A549 (cell line): ENCODE results near the gene ATP5MK. TPM values are rescaled to one million over a fixed set of nuclear protein-coding genes. Genes with fewer than 3 reads are reported as not detected.

Experiments used
- ATAC-seq, 2 experiments: fragments of 200-7000 bp in 1 of 2; fragments of >200 bp in 1 of 2; cut with Nextera tagmentation in 1 of 2; cut with Tn5 transposase in 1 of 2; 3 replicates each; pipeline versions ENCODE4 v1.8.0 to v1.9.1; 2018 to 2020; ENCODE audit warnings: mild to moderate bottlenecking in 1 of 2, moderate library complexity in 1 of 2
- CTCF ChIA-PET: fragments of 300-600 bp; sonication (Branson Sonifier 250); formaldehyde crosslinking; extraction: SDS; loops from one replicate; lab custom pipeline; 2021; ENCODE audit warnings: antibody characterized with exemption, inconsistent platforms; lab: Yijun Ruan, JAX
- POLR2A ChIA-PET: fragments of 350-600 bp; formaldehyde crosslinking; extraction: SDS; loops from one replicate; lab custom pipeline; 2021; ENCODE audit warnings: antibody characterized with exemption, inconsistent platforms; lab: Yijun Ruan, JAX
- DNase-seq, 2 experiments: peaks; one replicate each; pipeline versions ENCODE4 v3.0.0 to v3.0.0-alpha.2; 2011 to 2016; ENCODE audit warnings: low read depth in 1 of 2, low spot score in 1 of 2
- FAIRE-seq: peaks from 2 replicates; lab custom pipeline; 2011; peaks lifted over from hg19 to GRCh38; lab: Jason Lieb, UNC
- H3K27ac ChIP-seq, 2 experiments: fragments of >200 bp; sonication (Bioruptor Twin); formaldehyde crosslinking; 3 replicates each; pipeline ENCODE4 v1.5.1; 2016 to 2017
- H3K4me1 ChIP-seq: fragments of >200 bp; sonication (Bioruptor Twin); formaldehyde crosslinking; 3 replicates; pipeline ENCODE4 v1.6.1; 2016
- H3K4me2 ChIP-seq: fragments of >200 bp; sonication (Bioruptor Twin); formaldehyde crosslinking; 3 replicates; pipeline ENCODE4 v1.6.1; 2016
- H3K4me3 ChIP-seq: fragments of >200 bp; sonication (Bioruptor Twin); formaldehyde crosslinking; 3 replicates; pipeline ENCODE4 v1.5.1; 2016
- H3K9me3 ChIP-seq: fragments of >200 bp; sonication (Bioruptor Twin); formaldehyde crosslinking; 3 replicates; pipeline ENCODE4 v1.6.1; 2016
- BCL3 ChIP-seq: fragments of >200 bp; sonication (Bioruptor Twin); formaldehyde crosslinking; IDR thresholded peaks from 3 replicates; pipeline ENCODE4 v1.6.1; 2016
- CEBPB ChIP-seq, 2 experiments: fragments of >200 bp in 1 of 2; sonication (Bioruptor Twin) in 1 of 2; formaldehyde crosslinking in 1 of 2; IDR thresholded peaks; 2 replicates each; pipeline ENCODE4 v1.6.1; 2012 to 2016
- CTCF ChIP-seq: fragments of >200 bp; sonication (Bioruptor Twin); formaldehyde crosslinking; IDR thresholded peaks from 3 replicates; pipeline ENCODE4 v1.5.1; 2016
- EP300 ChIP-seq, 2 experiments: fragments of >200 bp; sonication (Bioruptor Twin); formaldehyde crosslinking; IDR thresholded peaks; 2 replicates in 1 of 2; 3 replicates in 1 of 2; pipeline ENCODE4 v1.6.1; 2016 to 2017
- ESRRA ChIP-seq: fragments of 150-350 bp; IDR thresholded peaks from 2 replicates; pipeline ENCODE4 v1.6.1; 2014; ENCODE audit warnings: mild to moderate bottlenecking, low read length, borderline replicate concordance
- FOSB ChIP-seq: fragments of 250-450 bp; sonication (Bioruptor Pico); IDR thresholded peaks from 2 replicates; pipeline ENCODE4 v1.5.0; 2020; ENCODE audit warnings: mild to moderate bottlenecking, moderate library complexity
- GATA3 ChIP-seq: IDR thresholded peaks from 2 replicates; pipeline ENCODE4 v1.6.1; 2012; ENCODE audit warnings: borderline replicate concordance
- HMGXB4 ChIP-seq: fragments of 250-450 bp; sonication (Bioruptor Pico); IDR thresholded peaks from 2 replicates; pipeline ENCODE4 v1.5.0; 2021; ENCODE audit warnings: mild to moderate bottlenecking, moderate library complexity, borderline replicate concordance
- HOXA7 ChIP-seq: fragments of 250-450 bp; sonication (Bioruptor Pico); IDR thresholded peaks from 2 replicates; pipeline ENCODE4 v1.5.0; 2020; ENCODE audit warnings: mild to moderate bottlenecking, moderate library complexity
- JUN ChIP-seq, 2 experiments: fragments of >200 bp; sonication (Bioruptor Twin); formaldehyde crosslinking; IDR thresholded peaks; 2 replicates in 1 of 2; 3 replicates in 1 of 2; pipeline ENCODE4 v1.6.1; 2016 to 2017
- MAX ChIP-seq: IDR thresholded peaks from 2 replicates; pipeline ENCODE4 v1.6.1; 2012
- POLR2AphosphoS2 ChIP-seq: conservative IDR thresholded peaks from 2 replicates; pipeline ENCODE4 v1.6.1; 2012; ENCODE audit warnings: low read length, improper control_type of control experiment, inconsistent platforms
- RAD21 ChIP-seq, 2 experiments: fragments of >200 bp in 1 of 2; sonication (Bioruptor Twin) in 1 of 2; formaldehyde crosslinking in 1 of 2; IDR thresholded peaks in 1 of 2; conservative IDR thresholded peaks in 1 of 2; 2 replicates in 1 of 2; 3 replicates in 1 of 2; pipeline ENCODE4 v1.6.1; 2012 to 2018; ENCODE audit warnings: inconsistent platforms in 1 of 2
- RCOR1 ChIP-seq: fragments of 150-350 bp; IDR thresholded peaks from 2 replicates; pipeline ENCODE4 v1.6.1; 2014; ENCODE audit warnings: antibody characterized with exemption, low read length, low read depth
- SREBF2 ChIP-seq: fragments of 450-650 bp; IDR thresholded peaks from 2 replicates; pipeline ENCODE4 v1.6.1; 2014; ENCODE audit warnings: mild to moderate bottlenecking, moderate library complexity
- USF2 ChIP-seq: fragments of 450-650 bp; IDR thresholded peaks from 2 replicates; pipeline ENCODE4 v1.6.1; 2014; ENCODE audit warnings: antibody characterized with exemption
- ZC3H11A ChIP-seq: fragments of 450-650 bp; IDR thresholded peaks from 2 replicates; pipeline ENCODE4 v1.6.1; 2014; ENCODE audit warnings: antibody characterized with exemption, mild to moderate bottlenecking
- ZSCAN20 ChIP-seq: fragments of 250-450 bp; sonication (Bioruptor Pico); IDR thresholded peaks from 2 replicates; pipeline ENCODE4 v1.8.0; 2022; ENCODE audit warnings: mild to moderate bottlenecking, moderate library complexity
- whole genome bisulfite sequencing: methylation state at CpG from one replicate; pipeline ENCODE4 v1.1.6; 2017; ENCODE audit errors: missing lambda C conversion rate; 5-methylcytosine and 5-hydroxymethylcytosine counted together
- polyA plus RNA-seq, 4 experiments: library from polyadenylated mRNA; depleted of rRNA in 3 of 4; stranded (reverse); fragments of >200 nt; fragmentation: RNase III in 1 of 4; extraction: RNeasy Plus Mini Kit Qiagen cat#74134 plus additional on column Dnase treatment in 1 of 4; gene quantifications; 2 replicates in 3 of 4; 3 replicates in 1 of 4; pipeline ENCODE4 v1.2.3, GENCODE V29; 2011 to 2017

ATP5MK gene
- polyA plus RNA-seq, 2 of the 4 experiments (the other 2 are of a cell fraction) = 492 to 682 TPM

- TF ChIP-seq POLR2AphosphoS2 (no peak), USF2 (no peak), ZSCAN20 (CRISPR knock-in tag) (no peak), MAX (no peak), FOSB (CRISPR knock-in tag) (no peak), BCL3 (no peak), JUN (IDR thresholded peaks at IDR 0.05) (no peak), CEBPB (IDR thresholded peaks at IDR 0.05) (no peak), ESRRA (no peak), HOXA7 (no peak), CTCF (no peak), RCOR1 (no peak), GATA3 (no peak), ZC3H11A (no peak), EP300 (IDR thresholded peaks at IDR 0.05) (no peak), HMGXB4 (no peak)
- no peak overlapping the region for H3K4me2 ChIP-seq
- ATAC-seq (no peak), FAIRE-seq (no peak), DNase-seq (no peak)
- 95% methylated on average over 14 of the region's 14 CpGs for WGBS
- no peaks in the 10 kb centered on the region for H3K4me1 ChIP-seq
- H3K27ac ChIP-seq = no peak overlapping the region
- H3K9me3 ChIP-seq = no peaks in the 10 kb centered on the region
- POLR2A ChIA-PET = interaction anchor here (0.6 kb wide), 1 partner anchor 22 kb away, joined by 3 read pairs; no protein-coding TSS in a partner anchor
- H3K4me3 ChIP-seq = no peak overlapping the region
- CTCF ChIA-PET = interaction anchor here (0.6 to 1.9 kb wide), 5 partner anchors 10 to 759 kb away, joined by 3 to 5 read pairs (median 4); no protein-coding TSS in a partner anchor
These were observed 44.1 kb upstream of the ATP5MK start for GRCh38 chr10:103440416-103440815.

GRCh38 chr10:103439776-103440175, 43.5 kb upstream of the ATP5MK start:
- ChIA-PET POLR2A (no interaction called here), CTCF (interaction anchor here (1.8 to 1.9 kb wide), 2 partner anchors 23 to 46 kb away, joined by 4 to 5 read pairs; no protein-coding TSS in a partner anchor)
- no peak overlapping the region for H3K4me2 ChIP-seq
- no peak overlapping the region for H3K27ac ChIP-seq
- ATAC-seq (no peak), DNase-seq (no peak), FAIRE-seq (no peak)
- H3K4me1 ChIP-seq = no peaks in the 10 kb centered on the region
- TF ChIP-seq ESRRA = no peak
- no peak for TF ChIP-seq SREBF2
- TF ChIP-seq RAD21 (conservative IDR thresholded peaks at IDR 0.05 in 1 of 2, IDR thresholded peaks at IDR 0.05 in 1 of 2) = no peak
- no peaks in the 10 kb centered on the region for H3K9me3 ChIP-seq
- WGBS = 92% methylated on average over 4 of the region's 4 CpGs
- H3K4me3 ChIP-seq = no peak overlapping the region
